ENCODE data around the gene FCSK. TPM values are rescaled to one million over a fixed set of nuclear protein-coding genes. Genes with fewer than 3 reads are reported as not detected.
"Not testable (repeated sequence)": the region's sequence is repeated elsewhere in the genome, so short reads cannot be mapped to it uniquely, and the experiment has no call there.

The FCSK gene
- total RNA-seq, 1 donor from 2014 or later: 7.5 TPM

DNA sequence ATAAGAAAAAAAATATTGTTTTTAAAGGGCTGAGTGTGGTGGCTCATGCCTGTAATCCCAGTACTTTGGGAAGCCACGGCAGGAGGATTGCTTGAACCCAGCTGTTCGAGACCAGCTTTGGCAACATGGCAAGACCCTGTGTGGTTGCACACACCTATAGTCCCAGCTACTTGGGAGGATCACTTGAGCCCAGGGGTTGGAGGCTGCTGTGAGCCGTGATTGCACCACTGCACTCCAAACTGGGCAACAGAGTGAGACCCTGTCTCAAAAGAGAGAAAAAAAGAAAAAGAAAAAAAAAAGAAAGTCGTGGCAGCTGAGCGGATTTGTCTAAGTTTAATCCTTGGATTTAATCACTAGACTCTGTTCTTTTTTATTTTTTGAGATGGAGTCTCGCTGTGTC, 6.3 kb upstream of the FCSK start:
- intact Hi-C loops (cut with DNase I): no loop called here
- ATAC-seq (no peak), DNase-seq (ENCODE audit: missing footprints) (no peak)

DNA sequence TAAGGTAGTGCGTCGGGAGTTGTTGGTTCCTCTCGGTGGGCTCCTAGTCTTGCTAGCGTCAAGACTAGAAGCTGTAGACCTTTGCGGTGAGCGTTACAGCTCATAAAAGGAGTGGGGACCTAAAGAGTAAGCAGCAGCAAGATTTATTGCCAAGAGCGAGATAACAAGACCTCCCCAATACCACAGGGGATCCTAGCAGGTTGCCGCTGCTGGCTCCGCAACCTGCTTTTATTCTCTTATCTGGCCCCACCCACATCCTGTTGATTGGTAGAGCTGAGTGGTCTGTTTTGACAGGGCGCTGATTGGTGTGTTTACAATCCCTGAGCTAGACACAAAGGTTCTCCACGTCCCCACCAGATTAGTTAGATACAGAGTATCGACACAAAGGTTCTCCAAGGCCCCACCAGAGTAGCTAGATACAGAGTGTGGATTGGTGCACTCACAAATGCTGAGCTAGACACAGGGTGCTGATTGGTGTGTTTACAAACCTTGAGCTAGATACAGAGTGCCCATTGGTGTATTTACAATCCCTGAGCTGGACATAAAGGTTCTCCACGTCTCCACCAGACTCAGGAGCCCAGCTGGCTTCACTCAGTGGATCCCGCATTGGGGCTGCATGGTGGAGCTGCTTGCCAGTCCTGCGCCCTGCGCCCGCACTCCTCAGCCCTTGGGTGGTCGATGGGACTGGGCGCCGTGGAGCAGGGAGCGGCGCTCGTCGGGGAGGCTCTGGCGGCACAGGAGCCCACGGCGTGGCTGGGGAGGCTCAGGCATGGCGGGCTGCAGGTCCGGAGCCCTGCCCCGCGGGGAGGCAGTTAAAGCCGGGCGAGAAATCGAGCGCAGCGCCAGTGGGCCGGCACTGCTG, 4.0 kb upstream of the FCSK start:
- ATAC-seq; intact Hi-C loops (cut with DNase I); DNase-seq (ENCODE audit: missing footprints): not testable (repeated sequence)

DNA sequence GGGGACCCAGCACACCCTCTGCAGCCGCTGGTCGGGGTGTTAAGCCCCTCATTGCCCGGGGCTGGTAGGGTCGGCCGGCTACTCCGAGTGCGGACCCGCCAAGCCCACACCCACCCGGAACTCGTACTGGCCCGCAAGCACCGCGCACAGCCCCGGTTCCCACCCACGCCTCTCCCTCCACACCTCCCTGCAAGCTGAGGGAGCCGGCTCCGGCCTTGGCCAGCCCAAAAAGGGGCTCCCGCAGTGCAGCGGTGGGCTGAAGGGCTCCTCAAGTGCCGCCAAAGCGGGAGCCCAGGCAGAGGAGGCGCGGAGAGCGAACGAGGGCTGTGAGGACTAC, 3.4 kb upstream of the FCSK start:
- ATAC-seq; DNase-seq (ENCODE audit: missing footprints); intact Hi-C loops (cut with DNase I): not testable (repeated sequence)

DNA sequence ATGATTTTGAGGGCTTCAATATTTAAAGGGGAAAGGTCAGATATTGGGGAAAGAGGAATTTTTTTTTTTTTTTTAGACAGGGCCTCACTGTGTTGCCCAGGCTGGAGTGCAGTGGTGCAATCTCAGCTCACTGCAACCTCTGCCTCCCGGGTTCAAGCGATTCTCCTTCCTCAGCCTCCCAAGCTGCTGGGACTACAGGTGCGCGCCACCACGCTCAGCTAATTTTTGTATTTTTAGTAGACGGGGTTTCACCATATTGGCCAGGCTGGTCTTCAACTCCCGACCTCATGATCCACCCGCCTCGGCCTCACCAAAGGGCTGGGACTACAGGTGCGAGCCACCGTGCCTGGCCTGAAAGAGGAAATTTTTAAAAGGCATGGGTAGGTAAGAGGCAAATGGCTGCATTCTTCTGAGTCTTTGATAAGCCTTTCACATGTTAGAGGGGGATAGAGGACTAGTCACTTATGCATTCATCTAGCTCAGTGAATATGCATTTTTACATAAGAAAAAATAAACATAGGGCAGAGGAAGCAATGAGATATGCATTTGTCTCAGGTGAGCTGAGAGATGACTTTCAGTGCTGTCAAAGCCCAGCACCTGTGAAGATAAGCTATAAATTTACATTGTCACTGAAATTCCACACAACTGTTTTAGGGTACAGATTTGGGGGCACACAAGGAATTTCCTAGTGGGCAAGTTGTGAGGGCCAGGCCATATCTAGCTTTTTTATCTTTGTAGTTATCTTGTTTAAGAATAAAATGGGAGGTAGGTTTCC, 1.1 kb upstream of the FCSK start:
- ATAC-seq (no peak), DNase-seq (ENCODE audit: missing footprints) (peak; percentile 27)
- intact Hi-C loops (cut with DNase I): no loop called here

DNA sequence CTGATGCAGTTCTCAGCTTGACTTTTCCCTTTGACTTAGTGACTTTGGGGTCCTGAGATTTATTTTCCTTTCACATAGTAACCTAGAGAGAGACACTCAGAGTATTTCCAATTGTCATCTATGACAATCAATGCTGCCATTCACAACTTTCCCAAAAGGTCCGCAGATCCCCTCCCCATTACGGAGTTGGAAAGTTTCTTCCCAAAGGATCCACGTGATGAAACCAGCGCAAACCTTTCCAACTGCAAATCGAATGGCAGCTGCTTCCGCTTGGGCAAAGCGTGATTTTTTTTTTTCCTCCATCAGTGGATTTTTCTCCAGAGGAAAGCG, 538 bp upstream of the FCSK start:
- peak; percentile 38 for ATAC-seq
- no peak for DNase-seq (ENCODE audit: missing footprints)
- intact Hi-C loops (cut with DNase I): loop anchor here (1.0 to 2.0 kb wide), 2 partner anchors 15 to 73 kb away; partner anchors contain the start of gene ST3GAL2

DNA sequence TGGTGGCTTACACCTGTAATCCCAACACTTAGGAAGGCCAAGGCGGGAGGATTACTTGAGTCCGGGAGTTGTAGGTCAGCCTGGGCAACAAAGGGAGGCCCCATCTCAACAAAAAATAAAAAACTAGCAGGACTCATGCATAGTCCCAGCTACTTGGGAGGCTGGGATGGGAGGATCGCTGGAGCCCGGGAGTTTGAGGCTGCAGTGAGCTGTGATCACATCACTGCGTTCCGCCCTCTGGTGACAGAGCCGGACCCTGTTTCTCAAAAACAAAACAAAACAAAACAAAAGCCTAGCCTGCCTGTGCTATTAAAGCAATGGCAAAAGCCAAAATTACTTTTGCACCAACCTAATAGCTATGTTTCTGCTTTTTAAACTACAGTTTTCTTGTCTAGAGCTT, 1.5 kb downstream of the FCSK start:
- peak; percentile 22 for DNase-seq (ENCODE audit: missing footprints)
- ATAC-seq: no peak
- intact Hi-C loops (cut with DNase I): loop anchor here (2.0 kb wide), 1 partner anchor 17 kb away; the partner anchor contains the start of gene ST3GAL2

DNA sequence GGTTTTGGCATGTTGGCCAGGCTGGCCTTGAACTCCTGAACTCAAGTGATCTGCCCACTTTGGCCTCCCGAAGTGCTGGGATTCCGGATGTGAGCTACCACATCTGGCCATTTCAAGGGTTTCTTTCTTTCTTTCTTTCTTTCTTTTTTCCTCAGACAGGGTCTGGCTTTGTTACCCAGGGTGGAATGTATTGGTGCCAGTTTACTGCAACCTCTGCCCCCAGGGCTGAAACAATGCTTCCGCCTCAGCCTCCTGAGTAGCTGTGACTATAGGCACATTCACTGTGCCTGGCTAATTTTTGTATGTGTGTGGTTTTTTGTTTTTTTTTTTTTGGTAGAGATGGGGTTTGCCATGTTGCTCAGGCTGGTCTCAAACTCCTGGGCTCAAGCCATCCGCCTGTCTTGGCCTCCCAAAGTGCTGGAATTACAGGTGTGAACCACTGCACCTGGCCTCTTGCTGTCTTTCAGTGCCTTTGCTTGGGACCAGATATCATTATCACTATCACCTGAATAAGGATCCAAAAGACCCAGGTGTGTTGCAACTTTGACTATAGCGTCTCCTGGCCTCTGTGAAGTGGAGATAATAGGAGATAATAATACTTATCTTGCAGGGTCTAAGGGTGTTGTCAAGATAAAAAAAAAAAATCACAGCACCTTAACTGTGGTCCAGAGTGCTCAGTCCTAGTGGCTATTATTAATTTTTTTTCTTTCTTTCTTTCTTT, 3.2 kb downstream of the FCSK start:
- intact Hi-C loops (cut with DNase I): no loop called here
- ATAC-seq: no peak

DNA sequence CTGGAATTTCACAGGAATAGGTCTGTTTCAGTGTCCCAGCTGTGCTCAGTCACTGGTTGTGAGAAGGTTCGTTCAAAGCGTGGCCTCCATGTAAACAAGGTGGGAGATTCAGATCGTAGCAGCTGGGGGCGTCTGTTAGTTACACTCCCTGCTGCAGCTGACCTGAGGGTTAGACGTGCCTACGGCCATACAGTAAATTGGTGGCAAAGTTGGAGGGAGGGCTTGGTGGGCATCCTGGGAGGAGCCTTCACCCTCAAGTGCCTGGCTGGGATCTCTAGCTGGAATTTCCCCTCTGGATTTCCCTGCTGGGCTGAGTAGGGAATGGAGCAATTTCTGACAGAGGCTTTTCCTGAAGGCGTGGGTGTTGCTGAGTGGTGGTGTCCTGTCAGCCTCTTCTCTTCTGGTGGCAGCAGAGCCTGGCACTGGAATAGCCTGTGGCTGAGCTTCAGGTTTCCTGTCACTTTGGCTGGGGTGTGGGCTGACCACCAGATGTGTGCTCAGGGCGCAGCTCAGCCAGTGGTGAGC, 6.4 kb downstream of the FCSK start:
- DNase-seq (ENCODE audit: missing footprints): peak; percentile 54
- ATAC-seq: peak; percentile 70
- intact Hi-C loops (cut with DNase I): no loop called here

More for the DNA sequence above, 3.2 kb downstream of the FCSK start:
- DNase-seq (ENCODE audit: missing footprints): peak; percentile 25

DNA sequence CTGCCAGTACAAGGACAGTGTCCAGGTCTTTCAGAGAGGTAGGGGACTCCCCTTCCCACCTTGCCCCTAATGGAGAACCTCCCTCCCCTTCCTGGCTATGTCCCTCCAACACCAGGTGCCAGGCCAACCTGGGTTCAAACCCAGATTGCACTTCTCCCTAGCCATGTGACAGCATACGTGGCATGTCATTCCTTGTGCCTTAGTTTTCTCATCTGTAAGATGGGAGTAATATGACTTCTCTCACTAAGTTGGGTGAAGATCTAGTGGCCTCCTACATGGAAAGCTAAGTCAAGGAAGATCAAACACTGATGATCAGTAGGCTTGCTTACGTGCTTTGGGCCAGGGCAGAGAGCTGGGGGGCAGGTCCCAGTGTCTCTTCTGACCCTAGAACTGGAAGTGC, 8.8 kb downstream of the FCSK start:
- ATAC-seq: no peak
- no peak for DNase-seq (ENCODE audit: missing footprints)
- intact Hi-C loops (cut with DNase I): no loop called here

DNA sequence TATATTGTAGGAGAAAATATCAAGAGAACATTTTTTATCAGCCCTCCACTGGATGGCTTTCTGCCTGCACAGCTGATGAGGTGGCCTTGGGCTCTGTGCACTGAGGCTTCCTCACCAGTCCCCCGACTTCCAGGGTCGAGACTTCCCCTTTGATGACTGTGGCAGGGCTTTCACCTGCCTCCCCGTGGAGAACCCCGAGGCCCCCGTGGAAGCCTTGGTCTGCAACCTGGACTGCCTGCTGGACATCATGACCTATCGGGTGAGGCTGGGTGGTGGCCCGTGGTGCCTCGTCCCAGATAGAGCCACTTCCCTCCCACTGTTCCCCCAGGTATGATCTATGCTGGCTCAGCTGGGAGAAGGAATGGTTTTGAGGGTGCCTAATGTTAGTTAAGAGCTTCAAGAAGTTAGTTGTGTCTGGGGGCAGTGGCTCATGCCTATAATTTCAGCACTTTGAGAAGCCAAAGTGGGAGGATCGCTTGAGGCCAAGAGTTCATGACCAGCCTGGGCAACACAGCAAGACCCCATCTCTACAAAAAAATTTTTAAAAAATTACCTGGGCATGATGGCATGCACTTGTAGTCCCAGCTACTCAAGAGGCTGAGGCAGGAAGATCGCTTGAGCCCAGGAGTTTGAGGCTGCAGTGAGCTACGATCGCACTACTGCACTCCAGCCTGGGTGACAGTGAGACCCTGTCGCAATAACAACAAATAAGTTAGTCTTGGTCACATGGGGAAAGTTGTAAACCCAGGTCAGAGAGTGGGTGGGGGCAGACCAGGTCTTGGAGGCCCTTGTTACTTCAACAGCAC, 11.8 kb downstream of the FCSK start:
- DNase-seq (ENCODE audit: missing footprints): no peak
- no peak for ATAC-seq
- intact Hi-C loops (cut with DNase I): no loop called here

DNA sequence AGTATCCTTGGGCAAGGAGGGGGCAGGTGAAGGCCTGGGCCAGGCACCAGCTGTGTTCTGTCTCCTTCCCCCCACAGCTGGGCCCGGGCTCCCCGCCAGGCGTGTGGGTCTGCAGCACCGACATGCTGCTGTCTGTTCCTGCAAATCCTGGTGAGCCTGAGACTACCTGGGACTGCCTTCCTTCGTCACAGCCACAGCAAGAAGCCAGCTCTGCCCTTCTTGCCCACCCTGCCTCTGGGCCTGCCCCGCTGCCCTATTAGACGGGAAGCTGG, 12.3 kb downstream of the FCSK start:
- DNase-seq (ENCODE audit: missing footprints) (no peak), ATAC-seq (no peak)

DNA sequence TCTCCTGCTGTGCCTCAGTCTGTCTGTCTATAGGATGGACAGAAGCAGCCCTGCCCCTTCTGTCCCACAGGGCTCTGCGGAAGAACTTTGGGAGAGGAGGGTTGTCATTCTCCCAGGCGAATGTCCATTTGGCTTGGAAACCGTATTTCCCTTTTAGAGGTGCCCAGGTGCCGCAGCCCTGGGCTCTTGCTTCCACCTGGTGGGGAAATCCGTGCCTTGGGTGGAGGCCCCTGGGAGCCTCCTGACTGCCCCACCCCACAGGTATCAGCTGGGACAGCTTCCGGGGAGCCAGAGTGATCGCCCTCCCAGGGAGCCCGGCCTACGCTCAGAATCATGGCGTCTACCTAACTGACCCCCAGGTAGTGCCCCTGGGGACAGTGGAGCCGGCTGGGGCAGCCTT, 12.7 kb downstream of the FCSK start:
- intact Hi-C loops (cut with DNase I): no loop called here
- DNase-seq (ENCODE audit: missing footprints) (no peak), ATAC-seq (no peak)

More for the DNA sequence above, 12.3 kb downstream of the FCSK start:
- intact Hi-C loops (cut with DNase I): no loop called here

DNA sequence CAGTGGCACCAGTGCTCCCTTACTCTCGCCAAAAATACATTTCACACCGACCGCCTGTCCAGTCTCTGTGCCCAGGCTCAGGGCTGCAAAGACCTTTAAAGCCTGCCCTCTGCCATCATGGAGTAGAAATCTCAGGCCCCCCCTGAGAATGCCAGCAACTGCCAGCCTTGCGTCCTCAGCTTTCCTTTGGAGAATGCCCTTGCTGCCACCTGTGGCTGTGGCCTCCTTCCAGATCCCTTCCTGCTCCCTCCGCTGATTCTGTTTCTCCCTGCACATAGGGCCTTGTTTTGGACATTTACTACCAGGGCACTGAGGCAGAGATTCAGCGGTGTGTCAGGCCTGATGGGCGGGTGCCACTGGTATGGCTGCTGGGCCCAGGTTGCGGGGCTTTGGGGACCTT, 13.2 kb downstream of the FCSK start:
- no peak for DNase-seq (ENCODE audit: missing footprints)
- ATAC-seq: no peak
- intact Hi-C loops (cut with DNase I): no loop called here

DNA sequence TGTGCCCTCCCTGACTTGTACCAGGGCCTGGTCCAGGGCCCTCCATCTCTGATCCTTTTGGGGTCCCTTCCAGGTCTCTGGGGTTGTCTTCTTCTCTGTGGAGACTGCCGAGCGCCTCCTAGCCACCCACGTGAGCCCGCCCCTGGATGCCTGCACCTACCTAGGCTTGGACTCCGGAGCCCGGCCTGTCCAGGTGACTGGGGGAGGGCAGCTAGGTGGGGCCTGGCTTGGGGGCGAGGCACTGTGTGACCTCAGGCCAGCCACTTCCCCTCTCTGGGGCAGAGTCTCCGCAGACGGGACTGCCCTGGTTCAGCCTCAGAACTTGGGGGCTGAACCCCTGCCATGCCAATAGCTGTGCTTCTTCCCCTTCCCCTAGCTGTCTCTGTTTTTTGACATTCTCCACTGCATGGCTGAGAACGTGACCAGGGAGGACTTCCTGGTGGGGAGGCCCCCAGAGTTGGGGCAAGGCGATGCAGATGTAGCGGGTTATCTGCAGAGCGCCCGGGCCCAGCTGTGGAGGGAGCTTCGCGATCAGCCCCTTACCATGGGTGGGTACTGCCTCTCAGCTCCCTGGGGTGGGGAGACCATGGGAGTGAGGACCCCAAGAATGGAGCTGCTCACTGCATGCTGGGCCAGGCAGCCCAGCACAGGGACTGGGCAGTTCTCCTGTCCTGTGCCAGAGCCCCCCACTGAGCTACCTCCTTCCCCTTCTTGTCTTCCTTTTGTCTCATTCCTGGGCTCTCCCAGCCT, 14.6 kb downstream of the FCSK start:
- intact Hi-C loops (cut with DNase I): no loop called here
- no peak for ATAC-seq

DNA sequence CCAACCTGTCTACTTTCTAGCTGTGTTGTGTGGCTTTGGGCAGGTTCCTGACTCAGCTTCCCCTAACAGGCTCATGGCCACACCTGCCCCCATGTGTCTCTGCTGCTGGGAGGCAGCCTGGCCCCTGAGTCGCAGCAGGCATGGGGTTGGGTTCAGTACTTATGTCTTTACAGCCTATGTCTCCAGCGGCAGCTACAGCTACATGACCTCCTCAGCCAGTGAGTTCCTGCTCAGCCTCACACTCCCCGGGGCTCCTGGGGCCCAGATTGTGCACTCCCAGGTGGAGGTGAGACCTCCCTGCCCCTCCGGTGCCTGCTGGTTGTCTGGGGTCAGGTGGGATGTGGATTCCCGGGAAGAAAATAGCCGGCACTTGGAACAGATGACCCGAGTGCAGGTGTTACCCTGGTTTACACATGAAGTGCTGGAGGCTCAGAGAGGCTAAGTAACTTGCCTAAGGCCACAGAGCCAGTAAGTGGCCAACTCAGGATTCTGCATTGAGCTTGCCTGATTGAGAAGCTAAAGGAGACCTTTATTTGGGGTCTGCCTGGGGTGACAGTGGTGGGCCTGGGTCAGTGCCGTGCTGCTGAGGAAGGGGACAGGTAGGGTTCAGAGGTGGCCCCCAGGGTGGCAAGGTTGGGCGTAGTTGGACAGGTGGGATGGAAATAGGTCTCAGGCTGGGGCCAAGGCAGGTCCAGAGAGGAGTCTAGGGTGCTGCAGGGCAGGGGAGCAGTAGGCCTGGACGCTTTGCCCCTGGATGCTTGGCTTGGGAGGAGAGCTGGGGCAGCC, 15.9 kb downstream of the FCSK start:
- intact Hi-C loops (cut with DNase I): loop anchor here (2.0 kb wide), 1 partner anchor 76 kb away; no protein-coding TSS in a partner anchor
- ATAC-seq: no peak
- DNase-seq (ENCODE audit: missing footprints): no peak

More for the DNA sequence above, 14.6 kb downstream of the FCSK start:
- DNase-seq (ENCODE audit: missing footprints): no peak

DNA sequence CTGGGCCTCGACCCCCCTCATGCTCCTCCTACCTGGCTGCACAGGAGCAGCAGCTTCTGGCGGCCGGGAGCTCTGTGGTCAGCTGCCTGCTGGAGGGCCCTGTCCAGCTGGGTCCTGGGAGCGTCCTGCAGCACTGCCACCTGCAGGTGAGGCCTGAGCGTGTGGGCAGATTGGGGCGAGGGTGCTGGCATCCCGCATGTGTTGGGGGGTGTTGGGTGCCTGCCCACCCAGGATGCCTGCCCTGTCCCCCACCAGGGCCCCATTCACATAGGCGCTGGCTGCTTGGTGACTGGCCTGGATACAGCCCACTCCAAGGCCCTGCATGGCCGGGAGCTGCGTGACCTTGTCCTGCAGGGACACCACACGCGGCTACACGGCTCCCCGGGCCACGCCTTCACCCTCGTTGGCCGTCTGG, 16.5 kb downstream of the FCSK start:
- no peak for DNase-seq (ENCODE audit: missing footprints)
- peak; percentile 53 for ATAC-seq
- intact Hi-C loops (cut with DNase I): loop anchor here (2.0 kb wide), 1 partner anchor 76 kb away; no protein-coding TSS in a partner anchor

DNA sequence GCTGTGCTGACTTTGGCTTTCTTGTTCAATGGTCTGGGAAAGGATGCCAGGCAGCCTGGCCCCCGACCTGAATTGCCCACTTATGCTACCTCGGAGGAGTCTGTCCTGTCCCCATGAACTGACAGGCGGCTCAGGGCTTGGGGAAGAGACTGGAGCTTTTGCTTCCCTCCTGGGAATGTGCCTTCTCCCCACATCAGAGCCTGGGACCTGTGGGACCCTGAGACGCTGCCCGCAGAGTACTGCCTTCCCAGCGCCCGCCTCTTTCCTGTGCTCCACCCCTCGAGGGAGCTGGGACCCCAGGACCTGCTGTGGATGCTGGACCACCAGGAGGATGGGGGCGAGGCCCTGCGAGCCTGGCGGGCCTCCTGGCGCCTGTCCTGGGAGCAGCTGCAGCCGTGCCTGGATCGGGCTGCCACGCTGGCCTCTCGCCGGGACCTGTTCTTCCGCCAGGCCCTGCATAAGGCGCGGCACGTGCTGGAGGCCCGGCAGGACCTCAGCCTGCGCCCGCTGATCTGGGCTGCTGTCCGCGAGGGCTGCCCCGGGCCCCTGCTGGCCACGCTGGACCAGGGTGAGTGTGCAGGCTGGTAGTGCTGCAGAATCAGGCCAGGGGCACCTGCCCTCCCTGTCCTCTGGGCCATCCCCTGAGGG, 18.5 kb downstream of the FCSK start:
- ATAC-seq: no peak
- intact Hi-C loops (cut with DNase I): no loop called here
- DNase-seq (ENCODE audit: missing footprints): no peak
